LoVo (cell line): ENCODE results near the gene SDK2.
"Not testable (repeated sequence)": the region's sequence is repeated elsewhere in the genome, so short reads cannot be mapped to it uniquely, and the experiment has no call there.

ENCODE experiments used
- DNase-seq: peaks from one replicate; pipeline ENCODE4 v3.0.0-alpha.2; 2016; ENCODE audit warnings: low spot score

The SDK2 gene

DNA sequence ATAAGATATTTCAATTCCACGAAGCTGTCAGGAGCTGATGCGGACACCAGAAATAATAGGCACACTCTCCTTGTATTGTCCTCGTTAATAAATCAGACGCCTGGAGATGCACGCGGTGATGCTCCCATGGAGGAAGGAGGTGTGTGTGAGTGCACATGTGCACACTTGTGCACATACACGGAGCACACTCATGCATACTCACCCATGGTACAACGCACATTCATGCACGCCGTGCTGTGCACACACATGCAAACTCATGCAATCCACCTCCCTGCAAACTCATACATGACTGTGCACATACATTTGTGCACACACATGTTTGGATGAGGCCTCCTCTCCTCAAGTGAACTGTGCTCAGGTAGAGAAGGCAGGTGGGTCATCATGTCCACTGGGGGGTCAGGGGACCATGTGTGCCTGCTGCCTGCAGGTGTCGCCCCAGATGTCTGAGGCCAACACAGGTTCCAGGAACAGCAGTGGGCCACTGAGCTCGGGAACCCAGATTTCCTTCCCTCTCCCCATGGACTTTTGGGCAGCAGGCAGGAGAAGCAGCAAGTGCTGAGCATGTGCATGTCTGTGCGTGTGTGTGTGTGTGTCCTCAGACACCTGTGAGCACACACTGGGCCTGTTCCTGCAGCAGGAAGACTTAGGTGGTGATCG is 165.3 kb downstream of the SDK2 start:
- DNase-seq: no peak

DNA sequence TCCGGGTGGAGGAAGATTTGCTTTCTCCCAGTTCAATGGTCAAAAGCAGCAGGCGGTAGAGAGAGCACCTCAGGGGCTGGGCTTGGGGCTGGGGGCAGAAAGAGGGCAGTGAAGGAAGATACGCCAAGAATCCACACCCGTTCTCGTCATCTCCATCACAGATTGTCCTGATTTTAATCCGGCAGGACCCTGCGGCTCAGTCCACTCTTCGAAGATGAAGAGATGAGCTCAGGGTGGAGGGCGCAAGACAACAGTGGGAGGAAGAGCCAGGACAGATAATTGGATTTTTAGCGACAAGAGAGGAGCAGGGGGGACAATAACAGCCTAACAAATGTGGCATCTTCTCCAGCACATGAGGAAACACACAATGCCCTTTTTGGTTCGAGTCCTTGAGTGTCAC is 165.9 kb downstream of the SDK2 start:
- no peak for DNase-seq

DNA sequence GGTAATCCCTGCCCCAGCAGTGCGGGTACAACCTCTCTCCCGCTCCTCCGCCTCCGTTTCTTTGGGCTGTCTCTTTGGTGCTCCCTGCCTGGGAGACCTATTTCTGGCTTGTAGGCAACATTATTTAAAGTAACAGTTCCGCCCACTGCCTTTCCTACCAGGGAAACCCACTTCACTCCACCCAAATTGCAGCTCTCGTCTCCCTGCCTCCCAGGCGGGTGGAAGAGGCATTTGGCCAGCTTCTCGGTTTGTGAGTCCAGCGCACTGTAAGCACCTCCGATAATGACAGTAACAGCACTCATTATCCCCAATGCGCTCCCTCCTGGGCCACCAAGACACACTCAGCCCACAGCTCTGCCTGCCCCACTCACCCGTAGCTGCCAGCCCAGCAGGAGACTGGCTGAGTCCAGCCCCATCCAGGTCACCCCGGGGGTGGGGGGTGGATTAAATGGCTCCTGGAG is 167.3 kb downstream of the SDK2 start:
- no peak for DNase-seq

DNA sequence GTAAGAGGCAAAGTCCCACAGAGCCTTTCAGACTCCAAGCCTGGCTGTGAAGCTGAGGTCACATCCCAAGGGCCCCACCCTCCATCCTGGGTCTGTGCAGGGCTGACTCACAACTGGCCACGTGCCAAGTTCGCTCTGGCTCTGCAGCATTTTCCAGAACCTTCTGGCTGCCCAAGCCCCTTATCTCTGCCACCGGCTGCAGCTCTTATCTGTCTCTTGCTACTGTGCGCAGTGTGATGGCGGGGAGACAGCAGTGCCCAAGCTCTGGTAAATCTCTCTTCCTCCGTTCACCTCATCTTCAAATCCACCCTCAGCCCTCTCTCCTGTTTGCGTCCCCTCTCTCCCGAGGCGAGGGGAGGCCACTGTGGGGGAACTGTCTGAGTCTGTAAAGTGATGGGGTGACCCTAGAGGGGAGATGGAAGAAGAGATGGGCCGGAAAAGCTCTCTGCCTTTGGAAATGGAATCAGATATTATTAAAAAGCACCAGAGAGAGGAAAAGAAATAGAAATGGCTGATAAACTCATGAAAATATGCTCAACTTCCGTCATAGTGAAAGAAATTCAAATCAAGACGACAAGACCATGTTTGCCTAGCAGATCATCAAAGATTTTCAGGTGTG is 169.8 kb downstream of the SDK2 start:
- peak; percentile 69 for DNase-seq

DNA sequence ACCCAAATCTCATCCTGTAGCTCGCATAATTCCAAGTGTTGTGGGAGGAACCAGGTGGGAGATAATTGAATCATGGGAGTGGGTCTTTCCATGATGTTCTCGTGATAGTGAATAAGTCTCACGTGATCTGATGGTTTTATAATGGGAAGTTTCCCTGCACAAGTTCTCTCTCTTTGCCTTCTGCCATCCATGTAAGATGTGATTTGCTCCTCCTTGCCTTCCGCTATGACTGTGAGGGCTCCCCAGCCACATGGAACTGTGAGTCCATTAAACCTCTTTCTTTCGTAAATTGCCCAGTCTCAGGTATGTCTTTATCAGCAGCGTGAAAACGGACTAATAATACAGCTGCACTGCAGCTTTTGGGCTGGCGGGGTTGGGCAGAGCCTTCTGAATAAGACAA is 171.5 kb downstream of the SDK2 start:
- not testable (repeated sequence) for DNase-seq

DNA sequence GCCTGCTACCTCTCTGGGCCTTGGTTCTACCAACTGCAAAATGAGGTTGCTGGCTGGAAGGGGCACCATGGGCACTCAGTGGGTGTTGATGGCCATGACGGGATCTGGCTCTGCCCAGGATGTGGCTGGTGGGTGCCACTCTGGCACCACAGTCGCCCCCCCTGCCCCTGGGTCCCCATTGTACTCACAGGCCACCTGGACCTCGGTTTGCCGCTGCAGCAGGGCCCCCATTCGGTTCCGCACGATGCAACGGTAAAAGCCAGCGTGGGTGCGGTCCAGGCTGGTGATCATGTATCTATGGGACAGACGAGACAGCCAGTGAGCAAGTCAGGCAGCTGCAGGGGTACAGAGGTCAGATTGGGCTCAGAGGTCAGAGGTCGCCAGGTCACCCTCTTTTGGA is 172.3 kb downstream of the SDK2 start:
- no peak for DNase-seq

DNA sequence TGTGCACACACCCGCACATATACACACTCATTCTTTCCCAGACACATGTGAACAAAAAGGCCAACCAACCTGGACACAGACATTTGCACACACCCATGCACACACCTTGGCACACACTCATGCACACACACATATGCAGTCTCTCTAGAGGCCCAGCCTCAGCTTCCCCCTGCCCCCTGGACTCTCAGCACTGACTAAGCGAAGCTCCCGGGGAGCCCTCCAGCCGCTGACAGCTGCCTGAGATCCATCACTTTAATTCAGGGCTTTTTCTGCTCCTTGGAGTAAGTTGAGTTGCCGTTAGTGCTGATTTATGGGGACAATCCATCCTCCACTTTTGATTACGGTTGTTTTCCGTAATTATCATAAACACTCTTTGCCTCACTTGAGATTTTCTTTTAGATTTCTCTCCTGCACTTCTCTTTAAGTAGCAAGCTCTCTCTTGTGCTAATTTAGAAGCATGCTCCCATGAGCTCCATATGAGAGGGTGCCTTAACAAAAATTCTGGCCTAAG is 173.9 kb downstream of the SDK2 start:
- no peak for DNase-seq

DNA sequence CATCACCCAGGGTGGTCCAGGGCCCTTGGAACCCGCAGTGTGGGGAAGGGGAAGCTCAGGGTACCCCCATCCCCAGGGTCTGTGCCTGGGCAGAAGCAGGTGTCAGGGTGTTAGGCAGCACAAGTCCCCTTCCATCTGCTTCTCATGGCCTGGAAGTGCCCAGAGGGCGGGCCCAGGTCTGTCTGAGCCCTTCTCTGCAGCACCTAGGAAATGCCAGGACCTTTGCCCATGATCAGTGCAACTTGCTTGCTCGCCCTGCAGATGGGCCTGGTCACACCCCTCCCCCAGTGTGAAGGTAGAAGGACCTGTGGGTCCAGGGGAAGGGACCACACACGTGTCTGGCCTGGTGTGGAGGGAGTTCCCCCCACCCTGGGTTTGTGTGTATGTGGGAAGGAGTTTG is 174.9 kb downstream of the SDK2 start:
- DNase-seq: no peak

DNA sequence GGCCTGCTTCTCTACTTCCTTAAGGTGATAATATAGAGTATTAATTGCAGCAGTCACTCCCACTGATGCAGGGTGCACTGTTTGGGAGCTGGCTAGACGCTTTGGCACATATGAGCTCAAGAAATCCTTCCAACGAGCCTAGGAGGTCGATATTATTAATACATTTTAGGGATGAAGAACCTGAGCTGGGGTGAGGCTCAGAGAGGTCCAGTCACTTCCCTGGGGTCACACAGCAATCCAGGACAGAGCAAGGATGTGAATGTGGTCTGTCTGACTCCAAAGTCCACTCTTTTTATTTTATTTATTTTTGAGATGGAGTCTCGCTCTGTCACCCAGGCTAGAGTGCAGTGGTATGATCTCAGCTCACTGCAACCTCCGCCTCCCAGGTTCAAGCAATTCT is 176.0 kb downstream of the SDK2 start:
- no peak for DNase-seq

DNA sequence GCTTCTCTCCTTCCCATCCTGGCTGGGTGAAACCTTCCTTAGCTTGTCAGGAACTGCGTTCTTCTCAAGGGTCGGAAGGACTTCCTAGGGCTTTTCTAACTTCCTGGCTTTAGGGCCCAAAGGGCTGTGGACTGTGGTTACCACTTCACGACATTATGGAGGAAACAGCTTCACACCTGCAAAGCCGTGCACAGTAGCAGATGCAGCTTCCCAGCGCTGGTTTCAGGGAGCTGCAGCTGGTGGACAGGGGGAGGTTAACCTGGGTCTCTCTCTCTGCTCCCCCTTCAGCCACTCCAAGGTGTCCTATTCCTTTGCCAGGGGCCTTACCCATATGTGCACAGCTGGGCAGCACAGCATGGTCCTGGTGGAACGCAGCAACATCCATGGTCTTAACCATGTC is 176.6 kb downstream of the SDK2 start:
- DNase-seq: no peak

DNA sequence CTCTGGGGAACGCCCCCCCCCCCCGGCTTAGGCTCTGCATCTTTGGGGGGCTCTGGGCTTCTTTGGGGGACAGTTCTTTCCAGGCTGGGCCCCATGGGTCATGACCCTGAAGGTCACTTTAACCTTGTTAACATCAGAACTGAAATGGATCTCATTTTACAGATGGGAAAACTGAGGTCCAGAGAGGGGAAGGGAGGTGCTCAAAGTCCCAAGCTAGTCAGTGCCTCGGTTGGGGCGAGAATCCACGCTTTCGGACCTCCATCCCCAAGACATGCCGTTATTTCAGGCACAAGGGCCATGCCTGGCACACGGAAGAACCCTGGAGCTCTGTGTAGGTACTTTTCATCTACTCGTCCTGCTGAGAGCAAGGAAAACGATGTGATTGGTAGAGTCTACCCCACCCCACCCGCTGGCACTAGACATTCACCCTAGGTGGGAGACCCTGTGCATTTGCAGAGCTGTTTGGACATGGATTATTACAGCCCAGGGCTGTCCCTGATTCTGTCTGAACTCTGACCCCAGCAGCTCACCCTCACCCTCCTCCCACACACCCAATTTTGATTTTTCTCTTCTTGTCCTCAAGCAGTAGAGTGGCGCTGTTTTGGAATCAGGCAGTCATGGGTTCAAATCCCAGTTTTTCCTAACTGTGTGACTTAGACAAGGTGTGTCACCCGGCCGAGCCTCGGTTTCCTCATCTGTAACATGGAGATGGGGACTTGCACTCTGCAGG is 177.4 kb downstream of the SDK2 start:
- no peak for DNase-seq

DNA sequence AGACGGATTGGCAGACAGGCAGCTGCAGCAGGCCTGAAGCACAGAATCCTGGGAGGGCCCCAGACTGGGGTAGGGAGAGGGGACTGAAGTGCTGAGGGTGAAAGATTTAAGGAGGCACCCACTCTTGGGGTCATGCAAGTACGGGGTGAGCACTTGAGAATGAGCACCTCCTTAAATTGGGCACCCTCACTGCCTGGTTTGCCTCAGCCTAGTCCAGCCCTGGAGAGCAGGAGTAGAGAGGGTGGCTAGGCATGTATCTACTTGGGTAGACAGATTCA is 178.4 kb downstream of the SDK2 start:
- no peak for DNase-seq

DNA sequence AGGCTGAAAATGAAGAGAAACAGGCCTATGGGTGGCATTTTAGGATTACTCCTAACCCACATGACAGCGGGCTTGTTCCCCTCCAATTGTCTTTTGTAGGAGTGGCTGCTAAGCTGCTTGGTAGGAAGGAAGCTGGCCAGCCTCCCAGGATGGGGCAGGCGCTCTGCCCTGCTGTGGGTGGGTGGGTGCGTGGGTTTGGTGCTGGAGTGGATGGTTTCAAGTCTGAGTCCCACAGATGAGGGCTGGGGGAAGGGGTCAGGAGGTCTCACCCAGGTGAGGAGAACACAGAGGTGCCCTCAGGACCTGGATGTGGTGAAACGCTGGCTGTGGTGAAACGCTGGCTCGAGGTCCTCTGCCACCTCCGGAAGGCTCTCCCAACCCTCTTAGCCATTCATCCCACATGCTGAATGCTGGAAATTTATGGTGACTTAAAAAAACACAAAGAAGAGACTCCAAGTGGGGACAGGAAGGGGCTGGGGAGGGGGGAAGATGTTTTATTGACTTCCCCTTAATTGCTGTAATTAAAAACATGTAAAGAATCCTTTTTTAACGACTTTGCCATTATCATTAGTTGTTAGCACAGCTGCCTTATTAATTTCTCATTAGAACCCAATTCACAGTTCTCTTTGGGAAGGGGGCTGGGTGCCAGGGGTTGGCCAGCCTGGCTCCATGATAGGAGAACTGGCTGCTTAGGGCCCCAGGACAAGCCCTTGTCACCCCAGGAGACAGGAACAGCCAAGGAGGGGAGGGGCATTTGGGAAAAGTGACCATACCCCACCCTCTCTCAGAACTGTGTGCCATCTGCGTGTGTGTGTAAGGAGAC is 178.9 kb downstream of the SDK2 start:
- no peak for DNase-seq

DNA sequence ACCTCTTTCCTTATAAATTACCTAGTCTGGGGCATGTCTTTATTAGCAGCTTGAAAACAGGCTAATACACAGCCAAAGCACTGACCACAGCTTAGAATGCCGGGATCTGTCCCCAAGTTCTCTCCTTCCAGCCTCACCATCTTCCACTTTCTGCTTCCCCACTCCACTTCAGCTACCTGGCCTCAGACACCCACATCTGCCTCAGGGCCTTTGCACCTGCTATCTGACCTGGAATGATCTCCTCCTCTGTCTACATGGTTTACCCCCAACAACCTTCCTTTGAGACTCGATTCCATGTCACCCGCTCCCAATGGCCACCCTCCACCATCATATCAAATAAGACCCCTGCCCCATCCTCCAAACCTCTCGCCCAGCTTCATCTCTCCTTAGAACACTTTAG is 179.8 kb downstream of the SDK2 start:
- DNase-seq: no peak

DNA sequence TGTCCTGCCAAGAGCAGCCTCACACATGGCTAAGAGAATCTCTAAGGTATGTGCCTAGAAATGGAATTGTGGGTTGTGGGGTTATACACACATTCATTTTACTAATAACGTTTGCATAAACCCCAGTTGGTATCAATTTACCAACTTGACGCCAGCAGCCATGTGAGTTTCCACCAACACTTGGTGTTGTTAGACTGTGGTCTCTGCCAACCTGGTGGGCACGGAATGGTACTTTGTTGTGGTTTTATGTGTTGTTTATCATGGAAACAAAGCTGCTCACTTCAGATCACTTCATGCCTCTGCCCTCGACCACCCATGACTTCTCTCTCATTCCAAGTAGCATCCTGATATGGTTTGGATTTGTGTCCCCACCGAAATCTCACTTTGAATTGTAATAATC is 180.4 kb downstream of the SDK2 start:
- DNase-seq: no peak

DNA sequence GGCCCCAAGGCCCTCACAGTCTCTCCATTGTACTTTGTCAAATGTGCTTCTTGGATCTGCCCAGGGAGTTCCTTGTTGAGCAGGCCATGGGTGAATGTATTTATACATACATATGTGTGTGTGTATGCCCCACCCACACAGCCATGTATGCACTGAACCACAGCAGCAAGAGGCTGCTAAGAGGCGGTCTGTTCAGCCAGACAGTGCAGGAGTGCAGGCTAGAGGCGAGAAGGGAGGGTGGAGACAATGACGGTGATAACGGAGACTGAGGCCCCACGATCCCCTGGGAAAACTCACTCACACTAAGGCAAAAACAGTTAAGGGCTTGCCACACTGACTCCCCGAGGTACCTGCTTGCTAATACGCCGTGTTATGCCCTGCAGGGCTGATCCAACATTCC is 181.4 kb downstream of the SDK2 start:
- no peak for DNase-seq

DNA sequence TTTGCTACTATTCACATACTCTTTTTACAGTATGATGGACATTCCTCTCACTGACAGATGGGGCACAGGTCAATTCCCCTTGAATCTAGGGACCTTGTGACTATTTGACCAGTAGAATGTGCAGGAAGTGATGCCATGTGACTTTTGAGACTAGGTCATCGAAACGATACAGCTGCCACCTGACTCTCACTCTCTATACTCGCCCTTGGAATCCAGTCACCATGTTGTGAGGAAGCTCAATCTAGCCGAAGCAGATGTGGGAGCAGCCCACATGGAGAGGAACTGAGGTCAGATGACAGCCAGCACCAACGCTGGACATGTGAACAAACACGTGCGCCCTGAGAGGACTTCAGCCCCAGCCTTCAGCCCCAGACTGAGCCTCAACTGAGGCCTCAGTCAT is 184.3 kb downstream of the SDK2 start:
- DNase-seq: no peak

DNA sequence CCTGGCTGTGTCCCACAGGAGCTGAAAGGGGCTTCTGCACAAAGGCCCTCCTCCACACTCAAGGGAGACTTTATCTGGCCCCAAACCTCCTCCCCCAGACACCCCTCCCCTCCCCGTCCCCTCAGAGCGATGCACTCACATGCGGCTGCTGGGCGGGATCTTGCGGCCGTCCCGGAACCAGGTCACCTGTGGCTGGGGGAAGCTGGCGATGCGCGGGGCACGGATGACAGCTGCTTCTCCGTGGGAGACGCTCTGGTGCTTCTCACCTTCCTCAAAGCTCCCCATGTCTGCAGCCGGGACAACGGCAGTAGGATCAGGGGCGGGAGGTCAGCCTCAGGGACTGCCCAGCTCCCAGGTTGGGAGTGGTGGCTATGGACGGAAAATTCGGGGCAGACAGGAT is 188.5 kb downstream of the SDK2 start:
- DNase-seq: no peak

DNA sequence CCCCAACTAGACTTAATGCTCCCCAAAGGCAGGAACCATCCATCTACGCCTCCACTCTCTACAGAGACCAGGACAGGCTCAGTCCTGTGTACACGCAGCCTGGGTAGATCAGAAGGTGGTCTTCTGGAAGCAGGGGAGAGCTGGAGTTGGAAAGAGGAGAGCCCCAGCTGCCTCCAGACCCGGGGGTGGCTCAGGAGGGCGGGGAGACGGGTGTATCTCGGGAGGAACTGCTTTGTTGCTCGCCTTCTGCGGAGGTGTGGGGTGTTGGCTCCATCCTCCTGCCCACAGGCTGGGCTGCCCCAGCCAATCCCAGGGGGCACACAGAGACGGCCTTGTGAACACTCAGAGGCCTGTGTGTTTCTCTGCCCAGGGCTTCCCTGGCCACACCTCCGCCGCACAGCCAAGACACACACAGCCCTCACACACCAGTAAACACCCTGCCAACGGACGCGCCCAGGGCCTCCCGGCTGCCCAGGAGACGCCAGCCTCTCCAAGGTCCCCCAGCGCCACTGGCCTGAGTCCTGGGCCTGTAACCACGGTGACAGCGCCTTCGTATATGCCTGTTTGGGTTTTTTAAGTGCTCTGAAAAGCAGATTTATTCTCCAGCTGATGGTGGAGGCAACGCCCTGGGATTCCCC is 189.1 kb downstream of the SDK2 start:
- no peak for DNase-seq

DNA sequence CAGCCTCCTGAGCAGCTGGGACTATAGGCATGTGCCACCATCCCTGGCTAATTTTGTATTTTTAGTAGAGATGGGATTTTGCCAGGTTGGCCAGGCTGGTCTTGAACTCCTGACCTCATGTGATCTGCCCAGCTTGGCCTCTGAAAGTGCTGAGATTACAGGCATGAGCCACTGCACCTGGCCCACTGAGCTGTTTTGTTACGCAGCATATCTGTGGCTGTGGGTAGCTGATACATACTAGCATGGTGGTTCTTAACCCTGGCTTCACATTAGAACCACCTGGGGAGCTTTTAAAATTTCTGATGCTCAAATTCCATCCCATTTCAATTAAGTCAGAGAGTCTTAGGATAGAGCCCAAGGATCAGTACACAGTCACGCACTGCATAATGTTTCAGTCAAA is 190.8 kb downstream of the SDK2 start:
- not testable (repeated sequence) for DNase-seq

DNA sequence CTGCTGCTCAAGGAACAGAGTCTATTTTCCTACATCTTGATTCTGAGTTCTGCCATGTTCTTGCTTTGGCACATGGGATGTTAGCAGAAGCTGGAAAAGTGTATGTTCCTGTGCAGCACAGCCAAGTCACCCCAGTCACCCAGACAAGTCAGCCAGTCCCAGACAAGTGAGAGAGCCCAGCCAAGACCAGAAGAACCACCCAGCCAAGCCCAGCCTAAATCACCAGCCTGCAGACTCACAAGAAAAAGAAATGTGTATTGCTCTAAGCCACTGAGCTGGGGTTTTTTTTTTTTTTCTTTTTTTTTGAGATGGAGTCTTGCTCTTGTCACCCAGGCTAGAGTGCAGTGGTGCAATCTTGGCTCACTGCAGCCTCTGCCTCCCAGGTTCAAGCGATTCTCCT is 191.2 kb downstream of the SDK2 start:
- DNase-seq: no peak

DNA sequence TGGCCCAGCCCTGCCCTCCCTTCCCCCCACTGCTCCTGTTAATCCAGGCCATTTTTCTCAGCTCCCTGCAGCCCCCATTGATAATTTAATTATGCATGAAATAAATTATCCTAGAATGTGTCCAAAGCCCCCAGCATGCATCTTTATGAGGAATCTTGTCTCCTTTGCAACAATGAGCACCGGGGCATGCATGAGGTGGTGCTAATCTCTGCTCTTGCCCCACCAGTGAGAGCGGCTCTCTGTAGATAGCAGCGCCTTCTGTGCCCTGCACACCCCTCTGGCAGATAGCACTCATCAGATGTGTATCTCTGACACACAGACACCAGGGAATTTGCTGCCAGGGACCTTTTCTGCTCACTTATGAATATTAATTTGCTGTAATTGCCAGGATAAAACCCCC is 192.2 kb downstream of the SDK2 start:
- DNase-seq: no peak
